GM20000 (cell line): ENCODE data around the gene ROR1.

Source experiments
- DNase-seq: peaks from one replicate; pipeline ENCODE4 v3.0.0; 2012; ENCODE audit warnings: low spot score
- CTCF ChIP-seq: IDR thresholded peaks from 2 replicates; pipeline ENCODE4 v1.5.1; 2012; ENCODE audit warnings: mild to moderate bottlenecking, control low read depth; ENCODE audit errors: extremely low read depth, missing control alignments

The ROR1 gene

GRCh38 chr1:63911049-63911448 is 137.2 kb downstream of the ROR1 start:
- no peak for TF ChIP-seq CTCF
- no peak for DNase-seq

GRCh38 chr1:63912643-63913042 is 138.8 kb downstream of the ROR1 start:
- no peak for DNase-seq

GRCh38 chr1:63913533-63913932 is 139.7 kb downstream of the ROR1 start:
- no peak for DNase-seq
- no peak for TF ChIP-seq CTCF

More at GRCh38 chr1:63912643-63913042, 138.8 kb downstream of the ROR1 start:
- no peak for TF ChIP-seq CTCF

- no peak for TF ChIP-seq CTCF
- DNase-seq = no peak
Measured at GRCh38 chr1:63914241-63914640, 140.4 kb downstream of the ROR1 start.

GRCh38 chr1:63914706-63915105 is 140.9 kb downstream of the ROR1 start:
- TF ChIP-seq CTCF = no peak
- DNase-seq = no peak

GRCh38 chr1:63915121-63915520 is 141.3 kb downstream of the ROR1 start:
- DNase-seq = no peak
- TF ChIP-seq CTCF = peak; percentile 14

- TF ChIP-seq CTCF = no peak
- DNase-seq = no peak
Measured at GRCh38 chr1:63916485-63917360, 142.9 kb downstream of the ROR1 start.
